ENCODE measurements around the gene NR2C1. TPM values are rescaled to one million over a fixed set of nuclear protein-coding genes. Genes with fewer than 3 reads are reported as not detected.
"Not testable (repeated sequence)": the region's sequence is repeated elsewhere in the genome, so short reads cannot be mapped to it uniquely, and the experiment has no call there.

The NR2C1 gene
- total RNA-seq, 6 experiments from 2014 or later: 19.0 to 40.2 (median 21.1) TPM

GRCh38 chr12:94998326-94998725 is 75.1 kb downstream of the NR2C1 start:
- TF ChIP-seq CTCF (IDR thresholded peaks at IDR 0.05): no peak
- no peak for TF ChIP-seq POLR2A (IDR thresholded peaks at IDR 0.05)
- Histone ChIP-seq H3K36me3 (peaks cover 0 to 13% (median 1%) of the 10 kb centered on the region in 4 donors), H3K9me3 (no peaks in the 10 kb centered on the region), H3K4me1 (peaks cover 0 to 12% (median 0%) of the 10 kb centered on the region in 4 donors), H3K27me3 (no peaks in the 10 kb centered on the region), H3K4me3 (no peak overlapping the region), H3K27ac (no peak overlapping the region)
- ATAC-seq (no peak), DNase-seq (no peak)
- WGBS (ENCODE audit: insufficient coverage, low coverage, low lambda C conversion rate, missing lambda C conversion rate): 61% methylated on average over 4 of the region's 4 CpGs
- intact Hi-C loops (cut with DNase I): no loop called here

GRCh38 chr12:94997726-94998125 is 75.7 kb downstream of the NR2C1 start:
- intact Hi-C loops (cut with DNase I): no loop called here
- H3K4me1 ChIP-seq: peaks cover 0 to 10% (median 0%) of the 10 kb centered on the region in 4 donors
- no peak overlapping the region for H3K27ac ChIP-seq
- peaks cover 0 to 13% (median 1%) of the 10 kb centered on the region in 4 donors for H3K36me3 ChIP-seq
- ATAC-seq (no peak), DNase-seq (no peak)
- no peak for TF ChIP-seq CTCF (IDR thresholded peaks at IDR 0.05)
- no peaks in the 10 kb centered on the region for H3K27me3 ChIP-seq
- no peaks in the 10 kb centered on the region for H3K9me3 ChIP-seq
- no peak overlapping the region for H3K4me3 ChIP-seq

GRCh38 chr12:94997061-94997460 is 76.4 kb downstream of the NR2C1 start:
- H3K4me3 ChIP-seq: no peak overlapping the region
- WGBS (ENCODE audit: insufficient coverage, low coverage, low lambda C conversion rate, missing lambda C conversion rate): 92% methylated on average over 6 of the region's 6 CpGs

GRCh38 chr12:94994312-94994711 is 79.1 kb downstream of the NR2C1 start:
- ATAC-seq (no peak), DNase-seq (no peak)
- intact Hi-C loops (cut with DNase I): no loop called here
- Histone ChIP-seq H3K27me3 (no peaks in the 10 kb centered on the region), H3K36me3 (peaks cover 0 to 17% (median 1%) of the 10 kb centered on the region in 4 donors), H3K9me3 (no peaks in the 10 kb centered on the region), H3K4me3 (no peak overlapping the region), H3K4me1 (peaks cover 0 to 3% (median 0%) of the 10 kb centered on the region in 4 donors), H3K27ac (no peak overlapping the region)
- no peak for TF ChIP-seq CTCF (IDR thresholded peaks at IDR 0.05)
- no peak for TF ChIP-seq POLR2A (IDR thresholded peaks at IDR 0.05)
- WGBS (ENCODE audit: insufficient coverage, low coverage, low lambda C conversion rate, missing lambda C conversion rate): 83% methylated on average over 2 of the region's 2 CpGs

More at GRCh38 chr12:94997061-94997460, 76.4 kb downstream of the NR2C1 start:
- H3K27me3 ChIP-seq: no peaks in the 10 kb centered on the region
- H3K9me3 ChIP-seq: no peaks in the 10 kb centered on the region
- ATAC-seq (no peak), DNase-seq (no peak)
- no peak for TF ChIP-seq CTCF (IDR thresholded peaks at IDR 0.05)
- no peak for TF ChIP-seq POLR2A (IDR thresholded peaks at IDR 0.05)
- H3K4me1 ChIP-seq: peaks cover 0 to 6% (median 0%) of the 10 kb centered on the region in 4 donors
- peaks cover 0 to 17% (median 1%) of the 10 kb centered on the region in 4 donors for H3K36me3 ChIP-seq
- intact Hi-C loops (cut with DNase I): no loop called here
- no peak overlapping the region for H3K27ac ChIP-seq

GRCh38 chr12:94993855-94994254 is 79.6 kb downstream of the NR2C1 start:
- ATAC-seq; H3K27ac ChIP-seq; intact Hi-C loops (cut with DNase I); H3K4me3 ChIP-seq; H3K4me1 ChIP-seq; H3K27me3 ChIP-seq; H3K9me3 ChIP-seq; DNase-seq: not testable (repeated sequence)
- peaks cover 0 to 17% (median 1%) of the 10 kb centered on the region in 4 donors for H3K36me3 ChIP-seq
- 94% methylated on average over 3 of the region's 3 CpGs for WGBS (ENCODE audit: insufficient coverage, low coverage, low lambda C conversion rate, missing lambda C conversion rate)
